HEK293 (cell line): Measurements from ENCODE around the gene PDYN.

Experiments
- CTCF ChIA-PET: fragments of 350-600 bp; formaldehyde crosslinking; extraction: SDS; loops from one replicate; lab custom pipeline; 2021; ENCODE audit warnings: antibody characterized with exemption; lab: Yijun Ruan, JAX
- POLR2A ChIA-PET: fragments of 300-600 bp; formaldehyde crosslinking; extraction: SDS; loops from one replicate; lab custom pipeline; 2020; ENCODE audit warnings: antibody characterized with exemption, inconsistent platforms; lab: Yijun Ruan, JAX
- H3K27ac ChIP-seq: fragments of 200-500 bp; sonication (Bioruptor generic); 2 replicates; pipeline ENCODE4 v1.5.1; 2014; ENCODE audit warnings: low read depth, low read length, control low read depth, inconsistent platforms; ENCODE audit errors: extremely low read depth
- H3K36me3 ChIP-seq, 2 experiments: fragments of 200-500 bp in 1 of 2; sonication (Bioruptor generic) in 1 of 2; 1 replicate in 1 of 2; 2 replicates in 1 of 2; pipeline ENCODE4 v1.5.1; 2014 to 2017; ENCODE audit warnings: inconsistent platforms in 2 of 2, low read length in 2 of 2; ENCODE audit not compliant: control insufficient read depth in 2 of 2, insufficient read depth in 1 of 2
- H3K4me1 ChIP-seq: fragments of 200-500 bp; sonication (Bioruptor generic); 2 replicates; pipeline ENCODE4 v1.5.1; 2014; ENCODE audit warnings: mild to moderate bottlenecking, low read length, inconsistent platforms; ENCODE audit not compliant: control insufficient read depth, insufficient read depth
- H3K4me3 ChIP-seq: 2 replicates; pipeline ENCODE4 v1.5.1; 2011; ENCODE audit warnings: low read depth, mild to moderate bottlenecking, control low read depth, low read length, moderate library complexity
- H3K9me3 ChIP-seq: fragments of 200-500 bp; sonication (Bioruptor generic); 2 replicates; pipeline ENCODE4 v1.5.1; 2014; ENCODE audit warnings: low read depth, low read length, inconsistent platforms; ENCODE audit not compliant: control insufficient read depth, insufficient read depth
- ATF2 ChIP-seq: fragments of 450-650 bp; formaldehyde crosslinking; IDR thresholded peaks from 2 replicates; pipeline ENCODE4 v1.5.1; 2016; ENCODE audit warnings: missing biosample characterization, missing genetic modification characterization, low read depth
- EGR2 ChIP-seq: fragments of 450-650 bp; formaldehyde crosslinking; IDR thresholded peaks from 2 replicates; pipeline ENCODE4 v1.5.1; 2016; ENCODE audit warnings: low read depth, missing biosample characterization, missing genetic modification characterization
- KLF9 ChIP-seq: fragments of 450-650 bp; formaldehyde crosslinking; IDR thresholded peaks from 2 replicates; pipeline ENCODE4 v1.5.1; 2016; ENCODE audit warnings: missing biosample characterization, missing genetic modification characterization, low read depth
- SALL2 ChIP-seq: fragments of 450-650 bp; formaldehyde crosslinking; IDR thresholded peaks from 2 replicates; pipeline ENCODE4 v1.5.0; 2017; ENCODE audit warnings: missing biosample characterization, mild to moderate bottlenecking, missing genetic modification characterization, borderline replicate concordance
- SP7 ChIP-seq: fragments of 450-650 bp; formaldehyde crosslinking; IDR thresholded peaks from 2 replicates; pipeline ENCODE4 v1.5.1; 2016; ENCODE audit warnings: missing biosample characterization, missing genetic modification characterization
- ZBTB8A ChIP-seq: fragments of 450-650 bp; formaldehyde crosslinking; IDR thresholded peaks from 2 replicates; pipeline ENCODE4 v1.5.1; 2016; ENCODE audit warnings: missing biosample characterization, missing genetic modification characterization
- ZFHX2 ChIP-seq: fragments of 450-650 bp; formaldehyde crosslinking; conservative IDR thresholded peaks from 2 replicates; pipeline ENCODE4 v1.5.1; 2016; ENCODE audit warnings: missing biosample characterization, missing genetic modification characterization
- ZNF354C ChIP-seq: fragments of 450-650 bp; formaldehyde crosslinking; IDR thresholded peaks from 2 replicates; pipeline ENCODE4 v1.5.1; 2016; ENCODE audit warnings: missing biosample characterization, missing genetic modification characterization, low read depth, borderline replicate concordance
- ZNF426 ChIP-seq: fragments of 450-650 bp; formaldehyde crosslinking; IDR thresholded peaks from 2 replicates; pipeline ENCODE4 v1.5.1; 2017; ENCODE audit warnings: missing biosample characterization, missing genetic modification characterization, mild to moderate bottlenecking, inconsistent platforms, moderate library complexity
- ZNF521 ChIP-seq: fragments of 450-650 bp; formaldehyde crosslinking; IDR thresholded peaks from 2 replicates; pipeline ENCODE4 v1.5.1; 2017; ENCODE audit warnings: missing biosample characterization, mild to moderate bottlenecking, missing genetic modification characterization
- ZNF529 ChIP-seq: fragments of 450-650 bp; formaldehyde crosslinking; IDR thresholded peaks from 2 replicates; pipeline ENCODE4 v1.5.1; 2017; ENCODE audit warnings: missing genetic modification characterization, missing biosample characterization; ENCODE audit not compliant: insufficient replicate concordance
- ZSCAN23 ChIP-seq: fragments of 450-650 bp; formaldehyde crosslinking; IDR thresholded peaks from 2 replicates; pipeline ENCODE4 v1.5.1; 2016; ENCODE audit warnings: missing biosample characterization, missing genetic modification characterization
- TF ChIP-seq, protein P1 (sequence below): fragments of 450-650 bp; formaldehyde crosslinking; conservative IDR thresholded peaks from 2 replicates; pipeline ENCODE4 v1.5.1; 2016; ENCODE audit warnings: low read depth, missing biosample characterization, missing genetic modification characterization
- TF ChIP-seq, protein P2 (sequence below): fragments of 450-650 bp; IDR thresholded peaks from 2 replicates; pipeline ENCODE4 v1.5.1; 2018; ENCODE audit warnings: missing biosample characterization, missing genetic modification characterization
- TF ChIP-seq, protein P3 (sequence below): fragments of 450-650 bp; formaldehyde crosslinking; IDR thresholded peaks from 2 replicates; pipeline ENCODE4 v1.5.1; 2016; ENCODE audit warnings: missing biosample characterization, missing genetic modification characterization, borderline replicate concordance
- TF ChIP-seq, protein P4 (sequence below): fragments of 450-650 bp; formaldehyde crosslinking; conservative IDR thresholded peaks from 2 replicates; pipeline ENCODE4 v1.5.1; 2016; ENCODE audit warnings: low read depth, missing biosample characterization, missing genetic modification characterization

Gene PDYN

GRCh38 chr20:1942061-1942460 is 51.8 kb downstream of the PDYN start (continued):
- TF ChIP-seq, protein P1, sequence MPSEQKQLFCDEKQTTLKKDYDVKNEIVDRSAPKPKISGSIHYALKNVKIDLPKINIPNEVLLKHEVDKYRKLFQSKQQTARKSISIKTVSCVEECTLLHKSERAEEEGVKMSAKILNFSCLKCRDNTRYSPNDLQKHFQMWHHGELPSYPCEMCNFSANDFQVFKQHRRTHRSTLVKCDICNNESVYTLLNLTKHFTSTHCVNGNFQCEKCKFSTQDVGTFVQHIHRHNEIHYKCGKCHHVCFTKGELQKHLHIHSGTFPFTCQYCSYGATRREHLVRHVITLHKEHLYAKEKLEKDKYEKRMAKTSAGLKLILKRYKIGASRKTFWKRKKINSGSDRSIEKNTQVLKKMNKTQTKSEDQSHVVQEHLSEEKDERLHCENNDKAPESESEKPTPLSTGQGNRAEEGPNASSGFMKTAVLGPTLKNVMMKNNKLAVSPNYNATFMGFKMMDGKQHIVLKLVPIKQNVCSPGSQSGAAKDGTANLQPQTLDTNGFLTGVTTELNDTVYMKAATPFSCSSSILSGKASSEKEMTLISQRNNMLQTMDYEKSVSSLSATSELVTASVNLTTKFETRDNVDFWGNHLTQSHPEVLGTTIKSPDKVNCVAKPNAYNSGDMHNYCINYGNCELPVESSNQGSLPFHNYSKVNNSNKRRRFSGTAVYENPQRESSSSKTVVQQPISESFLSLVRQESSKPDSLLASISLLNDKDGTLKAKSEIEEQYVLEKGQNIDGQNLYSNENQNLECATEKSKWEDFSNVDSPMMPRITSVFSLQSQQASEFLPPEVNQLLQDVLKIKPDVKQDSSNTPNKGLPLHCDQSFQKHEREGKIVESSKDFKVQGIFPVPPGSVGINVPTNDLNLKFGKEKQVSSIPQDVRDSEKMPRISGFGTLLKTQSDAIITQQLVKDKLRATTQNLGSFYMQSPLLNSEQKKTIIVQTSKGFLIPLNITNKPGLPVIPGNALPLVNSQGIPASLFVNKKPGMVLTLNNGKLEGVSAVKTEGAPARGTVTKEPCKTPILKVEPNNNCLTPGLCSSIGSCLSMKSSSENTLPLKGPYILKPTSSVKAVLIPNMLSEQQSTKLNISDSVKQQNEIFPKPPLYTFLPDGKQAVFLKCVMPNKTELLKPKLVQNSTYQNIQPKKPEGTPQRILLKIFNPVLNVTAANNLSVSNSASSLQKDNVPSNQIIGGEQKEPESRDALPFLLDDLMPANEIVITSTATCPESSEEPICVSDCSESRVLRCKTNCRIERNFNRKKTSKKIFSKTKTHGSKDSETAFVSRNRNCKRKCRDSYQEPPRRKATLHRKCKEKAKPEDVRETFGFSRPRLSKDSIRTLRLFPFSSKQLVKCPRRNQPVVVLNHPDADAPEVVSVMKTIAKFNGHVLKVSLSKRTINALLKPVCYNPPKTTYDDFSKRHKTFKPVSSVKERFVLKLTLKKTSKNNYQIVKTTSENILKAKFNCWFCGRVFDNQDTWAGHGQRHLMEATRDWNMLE, result no peak
- no peak for TF ChIP-seq SP7 (tag by site-specific recombination)
- TF ChIP-seq, protein P2, sequence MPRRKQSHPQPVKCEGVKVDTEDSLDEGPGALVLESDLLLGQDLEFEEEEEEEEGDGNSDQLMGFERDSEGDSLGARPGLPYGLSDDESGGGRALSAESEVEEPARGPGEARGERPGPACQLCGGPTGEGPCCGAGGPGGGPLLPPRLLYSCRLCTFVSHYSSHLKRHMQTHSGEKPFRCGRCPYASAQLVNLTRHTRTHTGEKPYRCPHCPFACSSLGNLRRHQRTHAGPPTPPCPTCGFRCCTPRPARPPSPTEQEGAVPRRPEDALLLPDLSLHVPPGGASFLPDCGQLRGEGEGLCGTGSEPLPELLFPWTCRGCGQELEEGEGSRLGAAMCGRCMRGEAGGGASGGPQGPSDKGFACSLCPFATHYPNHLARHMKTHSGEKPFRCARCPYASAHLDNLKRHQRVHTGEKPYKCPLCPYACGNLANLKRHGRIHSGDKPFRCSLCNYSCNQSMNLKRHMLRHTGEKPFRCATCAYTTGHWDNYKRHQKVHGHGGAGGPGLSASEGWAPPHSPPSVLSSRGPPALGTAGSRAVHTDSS (tag by site-specific recombination), result no peak
- TF ChIP-seq ZNF354C (tag by site-specific recombination), result no peak
- no peak for TF ChIP-seq ZBTB8A (tag by site-specific recombination)
- TF ChIP-seq, protein P3, sequence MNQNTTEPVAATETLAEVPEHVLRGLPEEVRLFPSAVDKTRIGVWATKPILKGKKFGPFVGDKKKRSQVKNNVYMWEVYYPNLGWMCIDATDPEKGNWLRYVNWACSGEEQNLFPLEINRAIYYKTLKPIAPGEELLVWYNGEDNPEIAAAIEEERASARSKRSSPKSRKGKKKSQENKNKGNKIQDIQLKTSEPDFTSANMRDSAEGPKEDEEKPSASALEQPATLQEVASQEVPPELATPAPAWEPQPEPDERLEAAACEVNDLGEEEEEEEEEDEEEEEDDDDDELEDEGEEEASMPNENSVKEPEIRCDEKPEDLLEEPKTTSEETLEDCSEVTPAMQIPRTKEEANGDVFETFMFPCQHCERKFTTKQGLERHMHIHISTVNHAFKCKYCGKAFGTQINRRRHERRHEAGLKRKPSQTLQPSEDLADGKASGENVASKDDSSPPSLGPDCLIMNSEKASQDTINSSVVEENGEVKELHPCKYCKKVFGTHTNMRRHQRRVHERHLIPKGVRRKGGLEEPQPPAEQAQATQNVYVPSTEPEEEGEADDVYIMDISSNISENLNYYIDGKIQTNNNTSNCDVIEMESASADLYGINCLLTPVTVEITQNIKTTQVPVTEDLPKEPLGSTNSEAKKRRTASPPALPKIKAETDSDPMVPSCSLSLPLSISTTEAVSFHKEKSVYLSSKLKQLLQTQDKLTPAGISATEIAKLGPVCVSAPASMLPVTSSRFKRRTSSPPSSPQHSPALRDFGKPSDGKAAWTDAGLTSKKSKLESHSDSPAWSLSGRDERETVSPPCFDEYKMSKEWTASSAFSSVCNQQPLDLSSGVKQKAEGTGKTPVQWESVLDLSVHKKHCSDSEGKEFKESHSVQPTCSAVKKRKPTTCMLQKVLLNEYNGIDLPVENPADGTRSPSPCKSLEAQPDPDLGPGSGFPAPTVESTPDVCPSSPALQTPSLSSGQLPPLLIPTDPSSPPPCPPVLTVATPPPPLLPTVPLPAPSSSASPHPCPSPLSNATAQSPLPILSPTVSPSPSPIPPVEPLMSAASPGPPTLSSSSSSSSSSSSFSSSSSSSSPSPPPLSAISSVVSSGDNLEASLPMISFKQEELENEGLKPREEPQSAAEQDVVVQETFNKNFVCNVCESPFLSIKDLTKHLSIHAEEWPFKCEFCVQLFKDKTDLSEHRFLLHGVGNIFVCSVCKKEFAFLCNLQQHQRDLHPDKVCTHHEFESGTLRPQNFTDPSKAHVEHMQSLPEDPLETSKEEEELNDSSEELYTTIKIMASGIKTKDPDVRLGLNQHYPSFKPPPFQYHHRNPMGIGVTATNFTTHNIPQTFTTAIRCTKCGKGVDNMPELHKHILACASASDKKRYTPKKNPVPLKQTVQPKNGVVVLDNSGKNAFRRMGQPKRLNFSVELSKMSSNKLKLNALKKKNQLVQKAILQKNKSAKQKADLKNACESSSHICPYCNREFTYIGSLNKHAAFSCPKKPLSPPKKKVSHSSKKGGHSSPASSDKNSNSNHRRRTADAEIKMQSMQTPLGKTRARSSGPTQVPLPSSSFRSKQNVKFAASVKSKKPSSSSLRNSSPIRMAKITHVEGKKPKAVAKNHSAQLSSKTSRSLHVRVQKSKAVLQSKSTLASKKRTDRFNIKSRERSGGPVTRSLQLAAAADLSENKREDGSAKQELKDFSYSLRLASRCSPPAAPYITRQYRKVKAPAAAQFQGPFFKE (tag by site-specific recombination), result no peak

DNA sequence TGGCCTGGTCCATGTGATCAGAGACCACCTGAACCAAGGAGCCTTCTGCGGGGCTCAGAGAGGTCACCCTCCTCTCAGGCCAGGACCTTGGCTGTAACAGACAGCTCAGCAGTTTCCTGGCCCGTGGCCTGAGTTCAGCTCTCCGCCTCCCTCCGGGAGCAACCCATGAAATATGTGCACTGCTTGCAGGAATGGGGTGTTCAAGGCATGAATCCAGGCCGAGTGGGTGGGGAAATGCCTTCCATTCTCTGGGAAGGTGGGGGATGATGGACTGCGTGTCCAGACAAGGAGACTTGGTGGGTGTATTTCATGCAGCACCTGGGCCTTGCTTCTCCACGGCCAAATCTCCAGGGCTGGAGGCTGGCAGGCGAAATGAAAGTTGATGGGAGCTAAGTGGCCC is 52.6 kb downstream of the PDYN start:
- Histone ChIP-seq H3K4me1 (no peaks in the 10 kb centered on the region), H3K36me3 (peaks cover 0 to 5% of the 10 kb centered on the region in 2 experiments; a peak in 1 of 3 replicates), H3K9me3 (no peaks in the 10 kb centered on the region), H3K27ac (no peak overlapping the region), H3K4me3 (no peak overlapping the region)
- ChIA-PET POLR2A (no interaction called here), CTCF (interaction anchor here (0.6 kb wide), 1 partner anchor 66 kb away, joined by 3 read pairs; no protein-coding TSS in a partner anchor)
- peak; percentile 58 for TF ChIP-seq ZFHX2 (tag by site-specific recombination)
- no peak for TF ChIP-seq ZSCAN23 (tag by site-specific recombination)
- TF ChIP-seq ZNF426 (tag by site-specific recombination), result no peak
- TF ChIP-seq ZNF521 (tag by site-specific recombination), result no peak
- no peak for TF ChIP-seq ATF2 (tag by site-specific recombination)
- no peak for TF ChIP-seq KLF9 (tag by site-specific recombination)
- TF ChIP-seq ZNF529, result no peak
- TF ChIP-seq EGR2 (tag by site-specific recombination), result peak; percentile 73
- TF ChIP-seq, protein P4, sequence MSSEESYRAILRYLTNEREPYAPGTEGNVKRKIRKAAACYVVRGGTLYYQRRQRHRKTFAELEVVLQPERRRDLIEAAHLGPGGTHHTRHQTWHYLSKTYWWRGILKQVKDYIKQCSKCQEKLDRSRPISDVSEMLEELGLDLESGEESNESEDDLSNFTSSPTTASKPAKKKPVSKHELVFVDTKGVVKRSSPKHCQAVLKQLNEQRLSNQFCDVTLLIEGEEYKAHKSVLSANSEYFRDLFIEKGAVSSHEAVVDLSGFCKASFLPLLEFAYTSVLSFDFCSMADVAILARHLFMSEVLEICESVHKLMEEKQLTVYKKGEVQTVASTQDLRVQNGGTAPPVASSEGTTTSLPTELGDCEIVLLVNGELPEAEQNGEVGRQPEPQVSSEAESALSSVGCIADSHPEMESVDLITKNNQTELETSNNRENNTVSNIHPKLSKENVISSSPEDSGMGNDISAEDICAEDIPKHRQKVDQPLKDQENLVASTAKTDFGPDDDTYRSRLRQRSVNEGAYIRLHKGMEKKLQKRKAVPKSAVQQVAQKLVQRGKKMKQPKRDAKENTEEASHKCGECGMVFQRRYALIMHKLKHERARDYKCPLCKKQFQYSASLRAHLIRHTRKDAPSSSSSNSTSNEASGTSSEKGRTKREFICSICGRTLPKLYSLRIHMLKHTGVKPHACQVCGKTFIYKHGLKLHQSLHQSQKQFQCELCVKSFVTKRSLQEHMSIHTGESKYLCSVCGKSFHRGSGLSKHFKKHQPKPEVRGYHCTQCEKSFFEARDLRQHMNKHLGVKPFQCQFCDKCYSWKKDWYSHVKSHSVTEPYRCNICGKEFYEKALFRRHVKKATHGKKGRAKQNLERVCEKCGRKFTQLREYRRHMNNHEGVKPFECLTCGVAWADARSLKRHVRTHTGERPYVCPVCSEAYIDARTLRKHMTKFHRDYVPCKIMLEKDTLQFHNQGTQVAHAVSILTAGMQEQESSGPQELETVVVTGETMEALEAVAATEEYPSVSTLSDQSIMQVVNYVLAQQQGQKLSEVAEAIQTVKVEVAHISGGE (tag by site-specific recombination), result no peak
- TF ChIP-seq SALL2, result no peak
- TF ChIP-seq SP7 (tag by site-specific recombination), result no peak
